ENCODE data around the gene LRPAP1. TPM values are rescaled to one million over a fixed set of nuclear protein-coding genes. Genes with fewer than 3 reads are reported as not detected.

The LRPAP1 gene
- total and polyA plus RNA-seq, 10 of the 15 experiments (the other 5 are each of a cell fraction or from before 2014, with no cell fraction given): 1.0 to 100 (median 51.1) TPM

- TF ChIP-seq BCLAF1 (IDR thresholded peaks at IDR 0.05) (no peak), MTA2 (IDR thresholded peaks at IDR 0.05; ENCODE audit: low read depth) (no peak), ZNF24 (IDR thresholded peaks at IDR 0.05) (no peak), POLR2A (IDR thresholded peaks at IDR 0.05; ENCODE audit: low read depth, low read length) (no peak), CHD1 (IDR thresholded peaks at IDR 0.05; ENCODE audit: low read depth, low read length) (no peak)
These were observed 36.8 kb downstream of the LRPAP1 start (continued) for GRCh38 chr4:3495204-3495975.

GRCh38 chr4:3494462-3494871 is 37.8 kb downstream of the LRPAP1 start:
- POLR2A ChIA-PET: no interaction called here
- BruUV-seq (replicated peaks): no TSS peak
- Histone ChIP-seq H2AFZ (ENCODE audit: control insufficient read depth, low read depth, low read length) (no peak overlapping the region), H3K9ac (ENCODE audit: control insufficient read depth, insufficient read depth, low read length) (no peak overlapping the region), H4K20me1 (ENCODE audit: control insufficient read depth, insufficient read depth) (no peaks in the 10 kb centered on the region), H3K27me3 (replicated peaks in 1 of 2; ENCODE audit: control insufficient read depth in 2 of 2, insufficient read depth in 2 of 2, low read length in 1 of 2) (no peaks in the 10 kb centered on the region; a peak in 1 of 4 replicates), H3K4me2 (ENCODE audit: control insufficient read depth, insufficient read depth) (no peak overlapping the region), H3K9me3 (replicated peaks; ENCODE audit: control insufficient read depth, insufficient read depth, low read length) (no peaks in the 10 kb centered on the region), H3K79me2 (ENCODE audit: control insufficient read depth, insufficient read depth, low read length) (no peaks in the 10 kb centered on the region), H3K4me3 (no peak overlapping the region), H3K4me1 (ENCODE audit: control insufficient read depth, insufficient read depth, low read length) (no peaks in the 10 kb centered on the region), H3K27ac (ENCODE audit: control insufficient read depth, insufficient read depth) (no peak overlapping the region), H3K36me3 (ENCODE audit: control insufficient read depth in 2 of 2, insufficient read depth in 2 of 2, low read length in 1 of 2) (no peaks in the 10 kb centered on the region)
- CTCF ChIA-PET: interaction anchor here (1.3 kb wide), 1 partner anchor 14 kb away, joined by 8 read pairs; no protein-coding TSS in a partner anchor
- TF ChIP-seq CHD1 (IDR thresholded peaks at IDR 0.05; ENCODE audit: low read depth, low read length) (no peak), NFYB (IDR thresholded peaks at IDR 0.05; ENCODE audit: insufficient read depth, low read depth, low read length) (no peak), E2F8 (IDR thresholded peaks at IDR 0.05; ENCODE audit: low read depth, partially characterized antibody) (no peak), EED (IDR thresholded peaks at IDR 0.05; ENCODE audit: low read depth) (no peak), MEF2A (IDR thresholded peaks at IDR 0.05; ENCODE audit: insufficient read depth, low read depth, low read length) (no peak), RBBP5 (conservative IDR thresholded peaks at IDR 0.05) (no peak), ATF7 (IDR thresholded peaks at IDR 0.05; ENCODE audit: low read depth) (no peak), YBX1 (IDR thresholded peaks at IDR 0.05) (no peak), GABPA (IDR thresholded peaks at IDR 0.05; ENCODE audit: low read depth) (no peak), BMI1 (IDR thresholded peaks at IDR 0.05; ENCODE audit: borderline replicate concordance) (no peak)
- FAIRE-seq: no peak
- DNase-seq (ENCODE audit: low read depth, low spot score): no peak
- WGBS (ENCODE audit: insufficient coverage, insufficient replicate concordance, low lambda C conversion rate, missing lambda C conversion rate): 60% methylated on average over 13 of the region's 15 CpGs
- RAD21 ChIA-PET (ENCODE audit: unreplicated experiment): no interaction called here
- ATAC-seq: no peak
- intact Hi-C loops (cut with micrococcal nuclease; ENCODE audit: unreplicated experiment) (no loop called here), in situ Hi-C loops (cut with MboI) (no loop called here)
- SMC1A ChIA-PET (ENCODE audit: uncharacterized antibody, unreplicated experiment): no interaction called here

All from GM12878 (cell line).